HepG2 (cell line): Measurements from ENCODE around the gene DOK4. TPM values are rescaled to one million over a fixed set of nuclear protein-coding genes. Genes with fewer than 3 reads are reported as not detected.

ENCODE experiments used
- DNMT1 ChIP-seq: sonication (generic); formaldehyde crosslinking; IDR thresholded peaks from 2 replicates; pipeline ENCODE4 v1.5.1; 2020; ENCODE audit warnings: mild to moderate bottlenecking, missing genetic modification reagents
- ELF3 ChIP-seq: IDR thresholded peaks from 2 replicates; pipeline ENCODE4 v1.6.1; 2016; ENCODE audit warnings: missing genetic modification reagents, missing compliant biosample characterization
- ESRRA ChIP-seq: sonication (generic); formaldehyde crosslinking; IDR thresholded peaks from 2 replicates; pipeline ENCODE4 v1.5.1; 2020; ENCODE audit warnings: mild to moderate bottlenecking, low read depth, missing genetic modification reagents
- MZF1 ChIP-seq: sonication (generic); formaldehyde crosslinking; IDR thresholded peaks from 2 replicates; pipeline ENCODE4 v1.8.1; 2023; ENCODE audit warnings: mild to moderate bottlenecking, missing genetic modification reagents, borderline replicate concordance
- RCOR2 ChIP-seq: IDR thresholded peaks from 2 replicates; pipeline ENCODE4 v1.6.1; 2016; ENCODE audit warnings: missing biosample characterization, missing genetic modification reagents
- SP140L ChIP-seq: sonication (generic); formaldehyde crosslinking; IDR thresholded peaks from 2 replicates; pipeline ENCODE4 v1.4.0; 2020; ENCODE audit warnings: missing genetic modification reagents, borderline replicate concordance
- ZNF292 ChIP-seq: sonication (generic); formaldehyde crosslinking; IDR thresholded peaks from 2 replicates; pipeline ENCODE4 v1.8.1; 2022; ENCODE audit warnings: mild to moderate bottlenecking, low read depth, missing genetic modification reagents, borderline replicate concordance
- ZNF562 ChIP-seq: sonication (generic); formaldehyde crosslinking; IDR thresholded peaks from 2 replicates; pipeline ENCODE4 v1.8.0; 2022; ENCODE audit warnings: missing genetic modification reagents, borderline replicate concordance
- ZNF747 ChIP-seq: sonication (generic); formaldehyde crosslinking; IDR thresholded peaks from 2 replicates; pipeline ENCODE4 v1.8.1; 2023; ENCODE audit warnings: missing genetic modification reagents, mild to moderate bottlenecking, borderline replicate concordance
- ZNF891 ChIP-seq: sonication (generic); formaldehyde crosslinking; IDR thresholded peaks from 2 replicates; pipeline ENCODE4 v1.5.0; 2020; ENCODE audit warnings: mild to moderate bottlenecking, missing genetic modification reagents
- polyA plus RNA-seq, 8 experiments: library from polyadenylated mRNA; depleted of rRNA in 3 of 8; stranded (reverse) in 7 of 8; unstranded in 1 of 8; fragments of >200 nt; fragmentation: Illumina TruSeq in 4 of 8; extraction: Trizol in 4 of 8; gene quantifications; 2 replicates each; pipeline versions ENCODE4 v1.2.1 to v1.2.3, GENCODE V29; 2011 to 2016; ENCODE audit warnings: low read depth in 4 of 8, missing spikeins in 1 of 8, mixed read lengths in 1 of 8; ENCODE audit not compliant: insufficient read depth in 1 of 8
- total RNA-seq, 5 experiments: library from RNA; depleted of rRNA; stranded (reverse); fragments of >200 nt; fragmentation: Illumina TruSeq; extraction: Trizol; gene quantifications; 2 replicates each; pipeline ENCODE4 v1.2.3, GENCODE V29; 2016; ENCODE audit warnings: low read depth in 1 of 5
- TF ChIP-seq, protein P1 (sequence below), 2 experiments: fragments of 450-650 bp in 1 of 2; sonication (generic) in 1 of 2; formaldehyde crosslinking in 1 of 2; IDR thresholded peaks; 2 replicates each; pipeline versions ENCODE4 v1.6.1 to v1.8.0; 2016 to 2022; ENCODE audit warnings: antibody characterized with exemption in 1 of 2, mild to moderate bottlenecking in 1 of 2, missing genetic modification reagents in 1 of 2
- TF ChIP-seq, protein P2 (sequence below): sonication (generic); formaldehyde crosslinking; IDR thresholded peaks from 2 replicates; pipeline ENCODE4 v1.4.0; 2020; ENCODE audit warnings: missing genetic modification reagents
- TF ChIP-seq, protein P3 (sequence below): IDR thresholded peaks from 2 replicates; pipeline ENCODE4 v1.6.1; 2016; ENCODE audit warnings: low read depth

DOK4 gene
- total and polyA plus RNA-seq, 2 of the 13 experiments (the other 11 are each of a cell fraction or from before 2014, with no cell fraction given): 52.7 to 70.0 TPM

DNA sequence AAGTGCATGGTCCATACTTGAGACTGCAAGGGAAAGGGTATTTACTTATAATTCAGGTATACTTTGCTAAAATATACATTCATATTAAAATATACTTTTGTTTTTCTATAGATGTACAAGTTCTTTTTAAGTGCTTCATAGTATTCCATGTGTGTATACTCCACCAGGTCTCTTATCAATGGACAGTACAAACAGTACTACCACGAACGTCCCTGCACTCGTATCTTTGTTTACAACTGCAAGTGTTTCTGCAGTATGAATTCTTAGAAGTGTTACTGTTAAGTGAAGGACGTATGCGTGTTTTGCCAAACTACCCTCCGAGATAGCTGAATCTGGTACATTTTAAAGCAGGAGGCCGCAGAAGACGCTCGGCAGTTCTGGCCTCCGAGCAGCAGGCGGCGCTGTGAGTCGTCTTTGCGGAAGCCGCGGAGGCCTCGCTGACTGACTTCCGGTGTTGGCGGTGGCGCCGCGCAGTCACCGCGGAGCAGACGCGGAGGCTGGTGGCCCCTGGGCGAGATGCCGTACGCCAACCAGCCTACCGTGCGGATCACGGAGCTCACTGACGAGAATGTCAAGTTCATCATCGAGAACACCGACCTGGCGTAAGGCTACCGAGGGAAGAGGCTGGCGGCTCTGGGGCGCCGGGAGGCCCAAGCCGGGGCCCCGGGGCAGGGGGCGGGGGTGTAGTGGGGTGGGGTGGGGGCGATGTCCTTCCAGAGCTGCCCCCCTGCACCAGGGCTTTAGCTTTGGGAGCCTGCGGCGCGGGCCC is 23.9 kb downstream of the DOK4 start, which contains the start of gene POLR2C (continued):
- TF ChIP-seq, protein P1, sequence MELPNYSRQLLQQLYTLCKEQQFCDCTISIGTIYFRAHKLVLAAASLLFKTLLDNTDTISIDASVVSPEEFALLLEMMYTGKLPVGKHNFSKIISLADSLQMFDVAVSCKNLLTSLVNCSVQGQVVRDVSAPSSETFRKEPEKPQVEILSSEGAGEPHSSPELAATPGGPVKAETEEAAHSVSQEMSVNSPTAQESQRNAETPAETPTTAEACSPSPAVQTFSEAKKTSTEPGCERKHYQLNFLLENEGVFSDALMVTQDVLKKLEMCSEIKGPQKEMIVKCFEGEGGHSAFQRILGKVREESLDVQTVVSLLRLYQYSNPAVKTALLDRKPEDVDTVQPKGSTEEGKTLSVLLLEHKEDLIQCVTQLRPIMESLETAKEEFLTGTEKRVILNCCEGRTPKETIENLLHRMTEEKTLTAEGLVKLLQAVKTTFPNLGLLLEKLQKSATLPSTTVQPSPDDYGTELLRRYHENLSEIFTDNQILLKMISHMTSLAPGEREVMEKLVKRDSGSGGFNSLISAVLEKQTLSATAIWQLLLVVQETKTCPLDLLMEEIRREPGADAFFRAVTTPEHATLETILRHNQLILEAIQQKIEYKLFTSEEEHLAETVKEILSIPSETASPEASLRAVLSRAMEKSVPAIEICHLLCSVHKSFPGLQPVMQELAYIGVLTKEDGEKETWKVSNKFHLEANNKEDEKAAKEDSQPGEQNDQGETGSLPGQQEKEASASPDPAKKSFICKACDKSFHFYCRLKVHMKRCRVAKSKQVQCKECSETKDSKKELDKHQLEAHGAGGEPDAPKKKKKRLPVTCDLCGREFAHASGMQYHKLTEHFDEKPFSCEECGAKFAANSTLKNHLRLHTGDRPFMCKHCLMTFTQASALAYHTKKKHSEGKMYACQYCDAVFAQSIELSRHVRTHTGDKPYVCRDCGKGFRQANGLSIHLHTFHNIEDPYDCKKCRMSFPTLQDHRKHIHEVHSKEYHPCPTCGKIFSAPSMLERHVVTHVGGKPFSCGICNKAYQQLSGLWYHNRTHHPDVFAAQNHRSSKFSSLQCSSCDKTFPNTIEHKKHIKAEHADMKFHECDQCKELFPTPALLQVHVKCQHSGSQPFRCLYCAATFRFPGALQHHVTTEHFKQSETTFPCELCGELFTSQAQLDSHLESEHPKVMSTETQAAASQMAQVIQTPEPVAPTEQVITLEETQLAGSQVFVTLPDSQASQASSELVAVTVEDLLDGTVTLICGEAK (IDR thresholded peaks at IDR 0.05): peak; percentile 80
- TF ChIP-seq, protein P1 (CRISPR knock-in tag; IDR thresholded peaks at IDR 0.05): peak; percentile 85; the same call in 1 of the 2 replicates
- TF ChIP-seq, protein P2, sequence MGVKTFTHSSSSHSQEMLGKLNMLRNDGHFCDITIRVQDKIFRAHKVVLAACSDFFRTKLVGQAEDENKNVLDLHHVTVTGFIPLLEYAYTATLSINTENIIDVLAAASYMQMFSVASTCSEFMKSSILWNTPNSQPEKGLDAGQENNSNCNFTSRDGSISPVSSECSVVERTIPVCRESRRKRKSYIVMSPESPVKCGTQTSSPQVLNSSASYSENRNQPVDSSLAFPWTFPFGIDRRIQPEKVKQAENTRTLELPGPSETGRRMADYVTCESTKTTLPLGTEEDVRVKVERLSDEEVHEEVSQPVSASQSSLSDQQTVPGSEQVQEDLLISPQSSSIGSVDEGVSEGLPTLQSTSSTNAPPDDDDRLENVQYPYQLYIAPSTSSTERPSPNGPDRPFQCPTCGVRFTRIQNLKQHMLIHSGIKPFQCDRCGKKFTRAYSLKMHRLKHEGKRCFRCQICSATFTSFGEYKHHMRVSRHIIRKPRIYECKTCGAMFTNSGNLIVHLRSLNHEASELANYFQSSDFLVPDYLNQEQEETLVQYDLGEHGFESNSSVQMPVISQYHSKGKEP (CRISPR knock-in tag): peak; percentile 95
- TF ChIP-seq SP140L (CRISPR knock-in tag) (no peak), ESRRA (CRISPR knock-in tag) (peak; percentile 82), ZNF292 (CRISPR knock-in tag) (no peak), ZNF747 (0 out of 2 replicates have a peak, but pooled peaks have one; percentile 42), ELF3 (CRISPR knock-in tag) (peak; percentile 96), RCOR2 (CRISPR knock-in tag) (peak; percentile 56; the same call in 1 of the 2 replicates), DNMT1 (CRISPR knock-in tag) (peak; percentile 99), ZNF891 (CRISPR knock-in tag) (peak; percentile 94), MZF1 (0 out of 2 replicates have a peak, but pooled peaks have one; percentile 78), ZNF562 (CRISPR knock-in tag) (no peak)
- TF ChIP-seq, protein P3, sequence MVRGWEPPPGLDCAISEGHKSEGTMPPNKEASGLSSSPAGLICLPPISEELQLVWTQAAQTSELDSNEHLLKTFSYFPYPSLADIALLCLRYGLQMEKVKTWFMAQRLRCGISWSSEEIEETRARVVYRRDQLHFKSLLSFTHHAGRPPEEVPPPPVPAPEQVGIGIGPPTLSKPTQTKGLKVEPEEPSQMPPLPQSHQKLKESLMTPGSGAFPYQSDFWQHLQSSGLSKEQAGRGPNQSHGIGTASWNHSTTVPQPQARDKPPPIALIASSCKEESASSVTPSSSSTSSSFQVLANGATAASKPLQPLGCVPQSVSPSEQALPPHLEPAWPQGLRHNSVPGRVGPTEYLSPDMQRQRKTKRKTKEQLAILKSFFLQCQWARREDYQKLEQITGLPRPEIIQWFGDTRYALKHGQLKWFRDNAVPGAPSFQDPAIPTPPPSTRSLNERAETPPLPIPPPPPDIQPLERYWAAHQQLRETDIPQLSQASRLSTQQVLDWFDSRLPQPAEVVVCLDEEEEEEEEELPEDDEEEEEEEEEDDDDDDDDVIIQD (CRISPR knock-in tag): peak; percentile 73; the same call in 1 of the 2 replicates
